IMR-90 (cell line): ENCODE results near the gene SRSF2. TPM values are rescaled to one million over a fixed set of nuclear protein-coding genes. Genes with fewer than 3 reads are reported as not detected.

ENCODE experiments used
- ATAC-seq: fragments of 200-7000 bp; cut with Tn5 transposase; 2 replicates; pipeline ENCODE4 v1.9.1; 2020; ENCODE audit warnings: low read depth, mild to moderate bottlenecking, moderate library complexity
- BruUV-seq: library from RNA; stranded (reverse); fragments of 400-500 nt; replicated peaks from 2 replicates; lab custom pipeline; 2021; lab: Mats Ljungman, UMichigan
- CTCF ChIA-PET: fragments of 300-600 bp; formaldehyde crosslinking; extraction: SDS; loops from one replicate; lab custom pipeline; 2021; ENCODE audit warnings: antibody characterized with exemption; lab: Yijun Ruan, JAX
- POLR2A ChIA-PET: fragments of 300-600 bp; sonication (Branson Sonifier 250); formaldehyde crosslinking; loops from one replicate; lab custom pipeline; 2022; ENCODE audit warnings: antibody characterized with exemption; ENCODE audit not compliant: unreplicated experiment; lab: Charles Lee
- DNase-seq: peaks from one replicate; pipeline ENCODE4 v3.0.0; 2013
- H2AFZ ChIP-seq: replicated peaks from 2 replicates; pipeline ENCODE3; 2013; ENCODE audit warnings: low read length, mild to moderate bottlenecking; ENCODE audit not compliant: poor library complexity
- H2AK5ac ChIP-seq: 2 replicates; pipeline ENCODE4 v1.6.1; 2013; ENCODE audit warnings: low read depth, low read length, inconsistent platforms
- H2AK9ac ChIP-seq: replicated peaks from 2 replicates; pipeline ENCODE3; 2013; ENCODE audit warnings: mild to moderate bottlenecking, low read depth, low read length, moderate library complexity; ENCODE audit not compliant: poor library complexity
- H2BK120ac ChIP-seq: 2 replicates; pipeline ENCODE4 v1.6.1; 2013; ENCODE audit warnings: low read depth, low read length, inconsistent platforms
- H2BK15ac ChIP-seq: 3 replicates; pipeline ENCODE4 v1.6.1; 2013; ENCODE audit warnings: low read depth, low read length, inconsistent platforms
- H2BK20ac ChIP-seq: 2 replicates; pipeline ENCODE4 v1.6.1; 2013; ENCODE audit warnings: low read depth, mild to moderate bottlenecking, inconsistent platforms, low read length, moderate library complexity
- H2BK5ac ChIP-seq: 2 replicates; pipeline ENCODE4 v1.6.1; 2013; ENCODE audit warnings: mild to moderate bottlenecking, low read depth, low read length, inconsistent platforms; ENCODE audit not compliant: poor library complexity, severe bottlenecking
- H3K14ac ChIP-seq: replicated peaks from 2 replicates; pipeline ENCODE4 v1.6.1; 2013; ENCODE audit warnings: low read depth, low read length, inconsistent platforms
- H3K18ac ChIP-seq: 2 replicates; pipeline ENCODE4 v1.6.1; 2013; ENCODE audit warnings: low read depth, low read length, control low read depth
- H3K23ac ChIP-seq: 2 replicates; pipeline ENCODE4 v1.6.1; 2013; ENCODE audit warnings: low read depth, low read length, inconsistent platforms
- H3K27ac ChIP-seq: 2 replicates; pipeline ENCODE4 v1.5.1; 2013; ENCODE audit warnings: mild to moderate bottlenecking, control low read depth, low read length; ENCODE audit not compliant: insufficient read depth
- H3K27me3 ChIP-seq: 2 replicates; pipeline ENCODE4 v1.6.1; 2013; ENCODE audit warnings: low read length; ENCODE audit not compliant: control insufficient read depth, insufficient read depth
- H3K36me3 ChIP-seq: 2 replicates; pipeline ENCODE4 v1.6.1; 2013; ENCODE audit warnings: low read length, mixed read lengths; ENCODE audit not compliant: control insufficient read depth, insufficient read depth
- H3K4ac ChIP-seq: 2 replicates; pipeline ENCODE4 v1.6.1; 2013; ENCODE audit warnings: low read depth, low read length, inconsistent platforms
- H3K4me1 ChIP-seq: 2 replicates; pipeline ENCODE4 v1.6.1; 2013; ENCODE audit warnings: low read length, mixed read lengths; ENCODE audit not compliant: control insufficient read depth, insufficient read depth
- H3K4me2 ChIP-seq: 2 replicates; pipeline ENCODE4 v1.6.1; 2013; ENCODE audit warnings: low read depth, mild to moderate bottlenecking, control low read depth, low read length, moderate library complexity
- H3K4me3 ChIP-seq: 2 replicates; pipeline ENCODE4 v1.5.1; 2013; ENCODE audit warnings: low read depth, mild to moderate bottlenecking, control low read depth, low read length, moderate library complexity; ENCODE audit not compliant: insufficient read depth
- H3K56ac ChIP-seq: 2 replicates; pipeline ENCODE4 v1.6.1; 2013; ENCODE audit warnings: low read length, inconsistent platforms; ENCODE audit not compliant: insufficient read depth; ENCODE audit errors: extremely low read depth
- H3K79me1 ChIP-seq, 2 experiments: 2 replicates each; pipeline ENCODE4 v1.6.1; 2013; ENCODE audit warnings: low read length in 2 of 2, inconsistent platforms in 1 of 2, low read depth in 1 of 2
- H3K9ac ChIP-seq: 2 replicates; pipeline ENCODE4 v1.6.1; 2013; ENCODE audit warnings: low read depth, low read length, control low read depth
- H3K9me1 ChIP-seq: 2 replicates; pipeline ENCODE4 v1.6.1; 2013; ENCODE audit warnings: low read length, inconsistent platforms; ENCODE audit not compliant: insufficient read depth
- H3K9me3 ChIP-seq: 2 replicates; pipeline ENCODE4 v1.6.1; 2013; ENCODE audit warnings: low read length; ENCODE audit not compliant: control insufficient read depth, insufficient read depth
- H4K20me1 ChIP-seq: 2 replicates; pipeline ENCODE4 v1.6.1; 2013; ENCODE audit warnings: low read length, inconsistent platforms; ENCODE audit not compliant: insufficient read depth
- H4K5ac ChIP-seq: 2 replicates; pipeline ENCODE4 v1.6.1; 2013; ENCODE audit warnings: mild to moderate bottlenecking, low read depth, low read length, control low read depth
- H4K8ac ChIP-seq, 2 experiments: 2 replicates each; pipeline ENCODE4 v1.6.1; 2013; ENCODE audit warnings: low read depth in 2 of 2, low read length in 2 of 2, control low read depth in 1 of 2, inconsistent platforms in 1 of 2
- H4K91ac ChIP-seq: 2 replicates; pipeline ENCODE4 v1.6.1; 2013; ENCODE audit warnings: low read depth, low read length, inconsistent platforms; ENCODE audit not compliant: insufficient read depth
- CHD1 ChIP-seq: IDR thresholded peaks from 2 replicates; pipeline ENCODE4 v1.6.1; 2012; ENCODE audit warnings: low read depth, low read length, improper control_type of control experiment
- MXI1 ChIP-seq: IDR thresholded peaks from 2 replicates; pipeline ENCODE4 v1.6.1; 2012; ENCODE audit warnings: low read depth, mild to moderate bottlenecking, low read length, moderate library complexity, borderline replicate concordance
- SMC3 ChIP-seq: fragments of 150-350 bp; IDR thresholded peaks from 2 replicates; pipeline ENCODE4 v1.6.1; 2016; ENCODE audit warnings: low read depth, mild to moderate bottlenecking, antibody characterized with exemption, low read length, moderate library complexity
- WGBS, 2 experiments: methylation state at CpG; one replicate each; pipeline versions ENCODE4 v1.1.5 to v1.1.7; 2013; ENCODE audit warnings: missing lambda C conversion rate in 2 of 2; ENCODE audit not compliant: insufficient read length in 1 of 2; ENCODE audit errors: extremely low coverage in 2 of 2; 5-methylcytosine and 5-hydroxymethylcytosine counted together
- dilution Hi-C: fragments of 300-500 bp; cut with HindIII; formaldehyde crosslinking; loops from one replicate; pipeline ENCODE4 v1.14.3; 2018; ENCODE audit warnings: low sequenced_read_pairs; ENCODE audit not compliant: unreplicated experiment
- in situ Hi-C: fragments of 300-500 bp; cut with MboI; formaldehyde crosslinking; loops from 3 replicates; pipeline ENCODE4 v1.14.3; 2019; ENCODE audit warnings: low sequenced_read_pairs, inconsistent platforms, mixed read lengths
- intact Hi-C: fragments of 100-400 bp; cut with micrococcal nuclease; formaldehyde crosslinking; loops from 2 replicates; pipeline ENCODE4 v1.10.0; 2022
- polyA plus RNA-seq, 3 experiments: library from polyadenylated mRNA; depleted of rRNA; stranded (reverse); fragments of >200 nt; gene quantifications; 2 replicates each; pipeline ENCODE4 v1.2.3, GENCODE V29; 2012; ENCODE audit warnings: low replicate concordance in 1 of 3
- total RNA-seq: library from RNA; depleted of rRNA; stranded (reverse); fragments of >200 nt; gene quantifications from 2 replicates; pipeline ENCODE4 v1.2.3, GENCODE V29; 2012
- TF ChIP-seq, protein P1 (sequence below): fragments of 150-350 bp; IDR thresholded peaks from 2 replicates; pipeline ENCODE4 v1.6.1; 2016; ENCODE audit warnings: low read depth, mild to moderate bottlenecking, low read length, moderate library complexity, borderline replicate concordance

Gene SRSF2
- total and polyA plus RNA-seq, 2 of the 4 experiments (the other 2 are of a cell fraction), result 98.0 to 296 TPM

DNA sequence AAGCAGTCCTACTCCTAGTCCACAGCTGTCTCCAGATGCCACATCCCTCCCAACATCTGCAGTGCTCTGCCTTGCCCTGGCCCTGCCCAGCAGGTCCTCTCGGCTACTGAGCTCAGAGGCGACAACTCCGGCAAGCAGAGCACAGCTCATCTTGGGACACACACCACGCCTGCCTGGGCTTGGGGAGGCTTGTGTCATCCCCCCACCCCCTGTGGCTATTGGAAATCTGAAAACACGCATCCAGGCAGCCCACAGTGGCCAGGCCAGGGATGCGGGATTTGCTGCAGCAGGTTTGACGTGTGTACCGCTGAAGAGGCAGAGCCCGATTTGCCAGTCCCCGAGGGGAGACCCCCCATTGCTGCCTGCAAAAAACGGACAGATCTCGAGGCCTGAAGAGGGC, 51.8 kb downstream of the SRSF2 start:
- no peak overlapping the region for H2BK120ac ChIP-seq
- H3K14ac ChIP-seq, result no peak overlapping the region
- H2BK5ac ChIP-seq, result no peak overlapping the region
- no peaks in the 10 kb centered on the region for H3K9me3 ChIP-seq
- H3K79me1 ChIP-seq, result peaks cover 8 to 80% of the 10 kb centered on the region in 2 experiments; a peak in 3 of 4 replicates
- H4K5ac ChIP-seq, result no peak overlapping the region
- no peak overlapping the region for H3K4me3 ChIP-seq
- H2BK15ac ChIP-seq, result no peak overlapping the region
- no peak overlapping the region for H3K27ac ChIP-seq
- 94% methylated on average over 9 of the region's 12 CpGs; no CpG with 5 or more reads in 1 of the 2 experiments for WGBS, 2 experiments
- peaks cover 28% of the 10 kb centered on the region for H3K4me1 ChIP-seq
- ATAC-seq (no peak), DNase-seq (no peak)
- no peak overlapping the region for H3K4ac ChIP-seq
- no peak overlapping the region for H2AFZ ChIP-seq
- H3K23ac ChIP-seq, result no peak overlapping the region
- no peak overlapping the region for H4K8ac ChIP-seq
- H3K56ac ChIP-seq, result no peak overlapping the region
- dilution Hi-C loops, result no loop called here
- in situ Hi-C loops, result no loop called here
- BruUV-seq, result no TSS peak
- H4K91ac ChIP-seq, result no peak overlapping the region
- H2AK9ac ChIP-seq, result no peak overlapping the region
- POLR2A ChIA-PET, result no interaction called here
- peaks cover 13% of the 10 kb centered on the region for H3K9me1 ChIP-seq
- no peak overlapping the region for H3K18ac ChIP-seq
- no peak overlapping the region for H2BK20ac ChIP-seq
- TF ChIP-seq CHD1 (no peak), MXI1 (no peak), SMC3 (no peak)
- TF ChIP-seq, protein P1, sequence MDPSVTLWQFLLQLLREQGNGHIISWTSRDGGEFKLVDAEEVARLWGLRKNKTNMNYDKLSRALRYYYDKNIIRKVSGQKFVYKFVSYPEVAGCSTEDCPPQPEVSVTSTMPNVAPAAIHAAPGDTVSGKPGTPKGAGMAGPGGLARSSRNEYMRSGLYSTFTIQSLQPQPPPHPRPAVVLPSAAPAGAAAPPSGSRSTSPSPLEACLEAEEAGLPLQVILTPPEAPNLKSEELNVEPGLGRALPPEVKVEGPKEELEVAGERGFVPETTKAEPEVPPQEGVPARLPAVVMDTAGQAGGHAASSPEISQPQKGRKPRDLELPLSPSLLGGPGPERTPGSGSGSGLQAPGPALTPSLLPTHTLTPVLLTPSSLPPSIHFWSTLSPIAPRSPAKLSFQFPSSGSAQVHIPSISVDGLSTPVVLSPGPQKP, result no peak
- H3K27me3 ChIP-seq, result no peaks in the 10 kb centered on the region
- peaks cover 38% of the 10 kb centered on the region for H4K20me1 ChIP-seq
- CTCF ChIA-PET, result no interaction called here
- H2AK5ac ChIP-seq, result no peak overlapping the region
- peaks cover 49% of the 10 kb centered on the region for H3K36me3 ChIP-seq
- no peak overlapping the region for H3K9ac ChIP-seq
- intact Hi-C loops, result loop anchor here (10.0 kb wide), 1 partner anchor 1919 kb away; no protein-coding TSS in a partner anchor
- no peak overlapping the region for H3K4me2 ChIP-seq
